Psoas muscle (tissue), 8 donors: Measurements from ENCODE around the gene HOMER1. TPM values are rescaled to one million over a fixed set of nuclear protein-coding genes. Genes with fewer than 3 reads are reported as not detected.
"Not testable (repeated sequence)": the region's sequence is repeated elsewhere in the genome, so short reads cannot be mapped to it uniquely, and the experiment has no call there.

ENCODE experiments used
- ATAC-seq, 4 donors: fragments of 200-7000 bp; cut with Tn5 transposase; one replicate each; pipeline ENCODE4 v1.9.1; 2020; ENCODE audit warnings: moderate library complexity in 3 of 4, mild to moderate bottlenecking in 2 of 4
- DNase-seq, 2 donors: peaks; one replicate each; pipeline ENCODE4 v3.0.0-alpha.2; 2020
- H3K27ac ChIP-seq: fragments of 200-600 bp; one replicate; pipeline ENCODE4 v1.8.0; 2022
- H3K27me3 ChIP-seq, 3 donors: fragments of 200-600 bp in 1 of 3; one replicate each; pipeline versions ENCODE4 v1.6.1 to v1.8.0; 2013 to 2022; ENCODE audit warnings: low read length in 2 of 3, mild to moderate bottlenecking in 2 of 3, moderate library complexity in 1 of 3; ENCODE audit not compliant: insufficient read depth in 3 of 3
- H3K36me3 ChIP-seq, 2 donors: fragments of 200-600 bp in 1 of 2; one replicate each; pipeline versions ENCODE4 v1.6.1 to v1.8.0; 2013 to 2022; ENCODE audit warnings: low read depth in 1 of 2, mild to moderate bottlenecking in 1 of 2, moderate library complexity in 1 of 2; ENCODE audit not compliant: insufficient read depth in 1 of 2
- H3K4me1 ChIP-seq: fragments of 200-600 bp; one replicate; pipeline ENCODE4 v1.8.0; 2022
- H3K4me3 ChIP-seq: fragments of 200-600 bp; one replicate; pipeline ENCODE4 v1.8.0; 2022; ENCODE audit warnings: mild to moderate bottlenecking
- H3K9me3 ChIP-seq: fragments of 200-600 bp; one replicate; pipeline ENCODE4 v1.8.0; 2022
- CTCF ChIP-seq: fragments of 200-600 bp; IDR thresholded peaks from one replicate; pipeline ENCODE4 v1.8.0; 2022; ENCODE audit warnings: antibody characterized with exemption
- WGBS, 3 donors: extraction: QIAGEN DNeasy Blood & Tissue Kit; methylation state at CpG; one replicate each; pipeline versions ENCODE4 v1.1.6 to v1.1.7; 2013; 5-methylcytosine and 5-hydroxymethylcytosine counted together
- intact Hi-C, 2 donors: fragments of 100-400 bp; cut with DNase I; formaldehyde crosslinking; loops; one replicate each; pipeline versions ENCODE4 v1.11.0 to v1.14.2; 2022
- polyA plus RNA-seq, 3 donors: library from polyadenylated mRNA; stranded (reverse); fragments of 200-250 nt; gene quantifications; one replicate each; pipeline ENCODE4 v1.2.3, GENCODE V29; 2013
- total RNA-seq, 4 donors: library from RNA; stranded (reverse); fragmentation: NEBNext Ultra II Directional in 2 of 4; extraction: Animal tissue kit (Norgen Biotek cat#: 25700) in 2 of 4; gene quantifications; one replicate each; pipeline versions ENCODE4 v1.2.1 to v1.2.4, GENCODE V29; 2021 to 2023
- donor health status: healthy with polysubstance abuse.
- donor health status: DM: no; HTN: no; CAD: no; lungs with moderate emphysema.
- donor health status: Bipolar disorder and iron deficiency.
- donor health status: healthy.
- donor health status: DM: yes; HTN: yes; CAD: no.
- donor health status: DM: no; HTN: no; CAD: no.
- donor health status: DM: no; HTN: no; CAD: no.
- donor health status: DM: yes; HTN: yes; CAD: no.

Gene HOMER1
- total and polyA plus RNA-seq, 7 donors: 3.2 to 52.4 (median 34.3) TPM

GRCh38 chr5:79397080-79397479 is 116.9 kb downstream of the HOMER1 start:
- intact Hi-C loops: no loop called here
- no peaks in the 10 kb centered on the region for H3K27me3 ChIP-seq
- no peak overlapping the region for H3K4me3 ChIP-seq
- H3K9me3 ChIP-seq: no peaks in the 10 kb centered on the region
- no peak for DNase-seq
- ATAC-seq: no peak
- no peaks in the 10 kb centered on the region for H3K4me1 ChIP-seq
- no peak for TF ChIP-seq CTCF
- no peak overlapping the region for H3K27ac ChIP-seq
- WGBS, 3 donors: 65 to 83% (median 68%) methylated on average over 1 of the region's 1 CpG
- H3K36me3 ChIP-seq: peaks cover 0 to 41% of the 10 kb centered on the region in 2 donors

- intact Hi-C loops: no loop called here
- ATAC-seq: no peak
- Histone ChIP-seq H3K27me3 (no peaks in the 10 kb centered on the region), H3K9me3 (no peaks in the 10 kb centered on the region), H3K36me3 (peaks cover 0 to 46% of the 10 kb centered on the region in 2 donors), H3K4me3 (no peak overlapping the region), H3K27ac (no peak overlapping the region), H3K4me1 (no peaks in the 10 kb centered on the region)
- DNase-seq: no peak
- no peak for TF ChIP-seq CTCF
Observed at GRCh38 chr5:79396265-79396664, 117.7 kb downstream of the HOMER1 start.

GRCh38 chr5:79395296-79395695 is 118.6 kb downstream of the HOMER1 start:
- WGBS, 3 donors: 78 to 100% (median 81%) methylated on average over 3 of the region's 3 CpGs
- ATAC-seq (no peak), DNase-seq (no peak)
- Histone ChIP-seq H3K36me3 (peaks cover 0 to 46% of the 10 kb centered on the region in 2 donors), H3K4me3 (no peak overlapping the region), H3K27me3 (no peaks in the 10 kb centered on the region), H3K27ac (no peak overlapping the region), H3K9me3 (no peaks in the 10 kb centered on the region), H3K4me1 (no peaks in the 10 kb centered on the region)
- no peak for TF ChIP-seq CTCF
- intact Hi-C loops: no loop called here

- Histone ChIP-seq H3K4me1 (no peaks in the 10 kb centered on the region), H3K9me3 (no peaks in the 10 kb centered on the region), H3K27me3 (no peaks in the 10 kb centered on the region), H3K36me3 (peaks cover 0 to 44% of the 10 kb centered on the region in 2 donors), H3K4me3 (no peak overlapping the region), H3K27ac (no peak overlapping the region)
- TF ChIP-seq CTCF: no peak
- 90 to 98% (median 94%) methylated on average over 2 of the region's 2 CpGs for WGBS, 3 donors
- DNase-seq (no peak), ATAC-seq (no peak)
- intact Hi-C loops: no loop called here
Observed at GRCh38 chr5:79392776-79393175, 121.2 kb downstream of the HOMER1 start.

- Histone ChIP-seq H3K4me3 (no peak overlapping the region), H3K27ac (no peak overlapping the region), H3K9me3 (peaks cover 15% of the 10 kb centered on the region), H3K36me3 (peaks cover 0 to under 1% of the 10 kb centered on the region in 2 donors), H3K4me1 (no peaks in the 10 kb centered on the region), H3K27me3 (no peaks in the 10 kb centered on the region)
- WGBS, 3 donors: 92 to 100% (median 96%) methylated on average over 1 of the region's 1 CpG
- ATAC-seq (no peak), DNase-seq (no peak)
- TF ChIP-seq CTCF: no peak
- intact Hi-C loops: no loop called here
Observed at GRCh38 chr5:79386679-79387078, 127.3 kb downstream of the HOMER1 start.

GRCh38 chr5:79385126-79385525 is 128.8 kb downstream of the HOMER1 start:
- peaks cover 15% of the 10 kb centered on the region for H3K9me3 ChIP-seq
- H3K4me1 ChIP-seq, H3K27ac ChIP-seq, H3K27me3 ChIP-seq, DNase-seq, ATAC-seq, H3K4me3 ChIP-seq, intact Hi-C loops, H3K36me3 ChIP-seq: not testable (repeated sequence)
